HCT116 (cell line): Measurements from ENCODE around the gene SLC4A11.

Source experiments
- CEBPB ChIP-seq: IDR thresholded peaks from 2 replicates; pipeline ENCODE4 v1.6.1; 2012; ENCODE audit warnings: low read depth
- EGR1 ChIP-seq: IDR thresholded peaks from 2 replicates; pipeline ENCODE4 v1.6.1; 2012; ENCODE audit warnings: low read depth
- EZH2 ChIP-seq: fragments of 200-600 bp; sonication (generic); IDR thresholded peaks from 2 replicates; pipeline ENCODE4 v1.6.1; 2017; ENCODE audit warnings: antibody characterized with exemption, mixed run types
- EZH2phosphoT487 ChIP-seq: fragments of 200-600 bp; IDR thresholded peaks from 2 replicates; pipeline ENCODE4 v1.6.1; 2018; ENCODE audit warnings: antibody characterized with exemption, borderline replicate concordance
- JUND ChIP-seq: IDR thresholded peaks from 2 replicates; pipeline ENCODE4 v1.6.1; 2012
- POLR2A ChIP-seq: IDR thresholded peaks from 2 replicates; pipeline ENCODE4 v1.7.0; 2011; ENCODE audit warnings: borderline replicate concordance; ENCODE audit not compliant: insufficient read depth, insufficient read length; ENCODE audit errors: extremely low read depth
- POLR2AphosphoS5 ChIP-seq: IDR thresholded peaks from 2 replicates; pipeline ENCODE4 v1.6.1; 2011; ENCODE audit warnings: mild to moderate bottlenecking, low read depth, low read length, moderate library complexity
- RAD21 ChIP-seq: IDR thresholded peaks from 2 replicates; pipeline ENCODE4 v1.6.1; 2012; ENCODE audit warnings: low read depth, mild to moderate bottlenecking
- YY1 ChIP-seq: IDR thresholded peaks from 2 replicates; pipeline ENCODE4 v1.6.1; 2011; ENCODE audit warnings: low read length, low read depth, moderate library complexity, mild to moderate bottlenecking; ENCODE audit not compliant: insufficient replicate concordance; ENCODE audit errors: extremely low read depth
- TF ChIP-seq, protein P1 (sequence below), 3 experiments: fragments of 200-600 bp in 1 of 3; sonication (generic) in 1 of 3; IDR thresholded peaks in 2 of 3; conservative IDR thresholded peaks in 1 of 3; 2 replicates each; pipeline ENCODE4 v1.5.1; 2012 to 2017; ENCODE audit warnings: low read depth in 2 of 3, low read length in 2 of 3, antibody characterized with exemption in 1 of 3, borderline replicate concordance in 1 of 3, control low read depth in 1 of 3, mild to moderate bottlenecking in 1 of 3, mixed read lengths in 1 of 3, mixed run types in 1 of 3, moderate library complexity in 1 of 3; ENCODE audit not compliant: insufficient read depth in 1 of 3
- TF ChIP-seq, protein P2 (sequence below): IDR thresholded peaks from 2 replicates; pipeline ENCODE4 v1.6.1; 2012; ENCODE audit warnings: low read depth

- TF ChIP-seq, protein P1, sequence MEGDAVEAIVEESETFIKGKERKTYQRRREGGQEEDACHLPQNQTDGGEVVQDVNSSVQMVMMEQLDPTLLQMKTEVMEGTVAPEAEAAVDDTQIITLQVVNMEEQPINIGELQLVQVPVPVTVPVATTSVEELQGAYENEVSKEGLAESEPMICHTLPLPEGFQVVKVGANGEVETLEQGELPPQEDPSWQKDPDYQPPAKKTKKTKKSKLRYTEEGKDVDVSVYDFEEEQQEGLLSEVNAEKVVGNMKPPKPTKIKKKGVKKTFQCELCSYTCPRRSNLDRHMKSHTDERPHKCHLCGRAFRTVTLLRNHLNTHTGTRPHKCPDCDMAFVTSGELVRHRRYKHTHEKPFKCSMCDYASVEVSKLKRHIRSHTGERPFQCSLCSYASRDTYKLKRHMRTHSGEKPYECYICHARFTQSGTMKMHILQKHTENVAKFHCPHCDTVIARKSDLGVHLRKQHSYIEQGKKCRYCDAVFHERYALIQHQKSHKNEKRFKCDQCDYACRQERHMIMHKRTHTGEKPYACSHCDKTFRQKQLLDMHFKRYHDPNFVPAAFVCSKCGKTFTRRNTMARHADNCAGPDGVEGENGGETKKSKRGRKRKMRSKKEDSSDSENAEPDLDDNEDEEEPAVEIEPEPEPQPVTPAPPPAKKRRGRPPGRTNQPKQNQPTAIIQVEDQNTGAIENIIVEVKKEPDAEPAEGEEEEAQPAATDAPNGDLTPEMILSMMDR (IDR thresholded peaks at IDR 0.05 in 2 of 3, conservative IDR thresholded peaks at IDR 0.05 in 1 of 3; ENCODE audit: borderline replicate concordance in 1 of 3, insufficient read depth in 1 of 3, low read depth in 2 of 3, low read length in 2 of 3) = no peak
- TF ChIP-seq, protein P2, sequence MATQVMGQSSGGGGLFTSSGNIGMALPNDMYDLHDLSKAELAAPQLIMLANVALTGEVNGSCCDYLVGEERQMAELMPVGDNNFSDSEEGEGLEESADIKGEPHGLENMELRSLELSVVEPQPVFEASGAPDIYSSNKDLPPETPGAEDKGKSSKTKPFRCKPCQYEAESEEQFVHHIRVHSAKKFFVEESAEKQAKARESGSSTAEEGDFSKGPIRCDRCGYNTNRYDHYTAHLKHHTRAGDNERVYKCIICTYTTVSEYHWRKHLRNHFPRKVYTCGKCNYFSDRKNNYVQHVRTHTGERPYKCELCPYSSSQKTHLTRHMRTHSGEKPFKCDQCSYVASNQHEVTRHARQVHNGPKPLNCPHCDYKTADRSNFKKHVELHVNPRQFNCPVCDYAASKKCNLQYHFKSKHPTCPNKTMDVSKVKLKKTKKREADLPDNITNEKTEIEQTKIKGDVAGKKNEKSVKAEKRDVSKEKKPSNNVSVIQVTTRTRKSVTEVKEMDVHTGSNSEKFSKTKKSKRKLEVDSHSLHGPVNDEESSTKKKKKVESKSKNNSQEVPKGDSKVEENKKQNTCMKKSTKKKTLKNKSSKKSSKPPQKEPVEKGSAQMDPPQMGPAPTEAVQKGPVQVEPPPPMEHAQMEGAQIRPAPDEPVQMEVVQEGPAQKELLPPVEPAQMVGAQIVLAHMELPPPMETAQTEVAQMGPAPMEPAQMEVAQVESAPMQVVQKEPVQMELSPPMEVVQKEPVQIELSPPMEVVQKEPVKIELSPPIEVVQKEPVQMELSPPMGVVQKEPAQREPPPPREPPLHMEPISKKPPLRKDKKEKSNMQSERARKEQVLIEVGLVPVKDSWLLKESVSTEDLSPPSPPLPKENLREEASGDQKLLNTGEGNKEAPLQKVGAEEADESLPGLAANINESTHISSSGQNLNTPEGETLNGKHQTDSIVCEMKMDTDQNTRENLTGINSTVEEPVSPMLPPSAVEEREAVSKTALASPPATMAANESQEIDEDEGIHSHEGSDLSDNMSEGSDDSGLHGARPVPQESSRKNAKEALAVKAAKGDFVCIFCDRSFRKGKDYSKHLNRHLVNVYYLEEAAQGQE = no peak
- TF ChIP-seq POLR2AphosphoS5 (no peak), EGR1 (no peak), YY1 (no peak), EZH2phosphoT487 (no peak), POLR2A (no peak), JUND (no peak), EZH2 (no peak), RAD21 (no peak), CEBPB (no peak)
Observed at GRCh38 chr20:3177746-3178485, 61.1 kb downstream of the SLC4A11 start.
